ENCODE results near the gene TRIO.

The TRIO gene

DNA sequence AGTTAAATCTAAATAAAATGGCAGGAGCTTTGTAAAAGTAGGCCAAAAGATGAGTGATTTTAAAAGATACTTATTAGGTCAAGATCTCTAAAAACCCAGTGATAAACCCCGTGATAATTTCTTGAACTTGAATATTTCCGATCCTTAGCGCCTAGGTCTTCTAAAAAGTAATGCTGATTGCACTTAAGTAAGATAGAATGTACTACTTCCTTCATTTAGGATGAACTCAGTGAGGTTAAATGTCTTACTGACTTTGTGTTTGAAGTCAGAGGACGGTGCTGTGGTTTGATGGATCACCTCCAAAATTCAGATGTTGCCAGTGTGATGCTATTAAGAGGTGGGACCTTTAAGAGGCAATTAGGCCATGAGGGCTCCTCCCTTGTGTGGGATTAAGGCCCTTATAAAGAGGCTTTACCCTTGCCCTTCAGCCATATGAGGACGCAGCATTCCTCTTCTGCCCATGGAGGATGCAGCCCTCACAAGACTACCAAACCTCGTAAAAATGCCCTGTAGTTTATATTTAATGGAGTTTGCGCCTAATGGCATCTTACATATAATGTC is 130.1 kb downstream of the TRIO start:
- no peak for DNase-seq

DNA sequence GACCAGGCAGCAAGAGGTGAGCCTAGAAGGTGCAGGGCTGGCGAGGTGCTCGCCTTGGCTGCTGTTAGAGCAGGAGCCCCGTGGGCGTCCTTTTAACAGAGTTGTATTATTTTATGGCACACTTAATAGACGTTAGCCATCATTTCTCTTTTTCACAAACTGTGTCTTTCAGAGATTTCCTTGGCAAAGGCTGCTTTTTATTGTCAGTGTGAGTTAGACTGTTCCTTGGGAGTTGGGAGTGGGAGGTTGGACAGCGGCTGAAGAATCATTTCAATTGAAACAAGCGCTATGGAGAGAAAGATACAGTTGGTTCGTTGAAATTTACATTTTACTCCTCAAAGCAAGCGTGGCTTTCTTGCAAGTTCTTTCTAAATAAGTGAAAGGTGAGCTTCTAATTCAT is 133.2 kb downstream of the TRIO start:
- DNase-seq = no peak

DNA sequence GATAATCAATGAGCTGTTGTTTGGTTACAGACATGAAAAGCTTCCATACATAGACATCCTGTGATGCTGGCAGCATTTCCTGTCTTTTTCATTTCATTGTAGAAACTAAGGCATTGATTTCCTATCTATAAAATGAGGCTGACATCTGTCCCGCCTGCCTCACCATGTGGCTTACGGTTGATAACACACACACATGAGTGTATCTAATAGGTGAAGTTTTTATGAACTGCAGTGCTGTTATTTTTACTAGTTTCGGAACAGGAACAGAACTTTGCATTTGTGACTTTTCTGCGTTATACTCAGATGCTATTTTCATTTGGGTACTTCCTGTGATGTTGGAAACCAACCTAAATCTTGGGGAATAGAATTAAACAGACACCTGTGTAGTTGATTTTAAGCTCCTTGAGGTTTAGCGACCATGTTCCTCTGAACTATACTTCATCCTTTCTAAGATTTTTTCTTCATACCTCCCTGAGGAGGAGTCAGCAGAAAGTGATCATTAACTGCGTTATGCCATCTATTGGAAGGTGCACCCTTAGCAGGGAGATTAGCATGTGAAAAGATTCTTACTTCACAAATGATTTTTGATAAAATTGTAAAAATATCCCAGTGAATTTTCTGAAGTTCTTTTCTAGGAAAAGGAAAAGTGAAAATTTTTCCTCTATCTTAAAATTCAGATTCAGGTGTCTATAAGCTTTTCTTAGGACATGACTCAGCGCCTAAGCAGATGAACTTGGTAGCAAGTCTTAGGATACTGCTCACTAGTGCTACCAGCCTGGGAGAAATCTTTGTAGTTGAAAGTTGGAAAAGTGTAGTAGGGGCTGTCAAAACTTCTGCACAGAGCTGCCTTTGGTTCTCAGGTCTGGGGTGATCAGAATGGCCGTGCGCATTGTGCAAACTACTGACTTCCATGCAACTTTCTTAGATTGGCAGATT is 134.5 kb downstream of the TRIO start:
- DNase-seq = no peak

DNA sequence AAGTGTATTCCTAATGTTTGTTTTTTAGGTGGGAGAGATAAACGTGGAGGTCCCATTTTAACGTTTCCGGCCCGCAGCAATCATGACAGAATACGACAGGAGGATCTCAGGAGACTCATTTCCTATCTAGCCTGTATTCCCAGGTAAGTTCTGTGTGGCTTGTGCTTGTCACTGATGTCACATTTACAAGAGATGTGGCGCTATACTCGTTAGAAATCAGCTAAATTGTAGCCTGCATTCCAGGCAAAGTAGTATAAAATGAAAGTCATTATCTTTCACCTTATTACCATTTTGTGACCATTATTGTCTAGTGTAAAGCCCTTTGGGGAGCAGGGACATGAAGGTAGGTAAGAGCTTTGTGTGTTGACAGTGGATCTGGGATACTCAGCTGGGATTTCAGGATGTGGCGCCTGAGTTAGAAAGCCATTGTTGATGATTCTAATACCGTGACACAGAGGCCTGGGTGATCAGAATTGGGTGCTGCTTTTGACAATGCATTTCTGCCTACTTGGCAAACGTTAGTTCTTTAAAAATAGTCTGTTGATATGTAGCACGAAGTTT is 137.2 kb downstream of the TRIO start:
- DNase-seq = no peak

DNA sequence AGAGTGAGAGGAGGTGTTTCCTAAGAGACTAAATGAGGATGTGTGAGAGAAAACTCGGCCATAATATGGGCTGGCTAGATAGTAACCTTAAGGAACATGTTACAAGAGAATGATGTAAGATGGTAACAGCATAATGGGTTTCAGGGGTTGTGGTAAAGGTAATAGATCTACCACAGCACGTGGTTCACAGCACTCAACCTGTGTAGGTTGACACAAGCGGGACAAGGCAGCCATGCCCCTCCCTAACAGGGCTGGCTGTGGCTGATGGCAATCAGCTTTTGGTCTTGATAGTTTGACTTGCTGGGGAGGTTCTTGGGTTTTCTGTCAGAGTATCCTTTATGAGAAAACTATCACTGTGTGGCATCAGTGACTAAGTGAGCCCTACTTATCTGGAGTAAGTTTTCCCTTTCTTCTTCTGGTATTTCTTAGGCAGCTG is 138.6 kb downstream of the TRIO start:
- no peak for DNase-seq

DNA sequence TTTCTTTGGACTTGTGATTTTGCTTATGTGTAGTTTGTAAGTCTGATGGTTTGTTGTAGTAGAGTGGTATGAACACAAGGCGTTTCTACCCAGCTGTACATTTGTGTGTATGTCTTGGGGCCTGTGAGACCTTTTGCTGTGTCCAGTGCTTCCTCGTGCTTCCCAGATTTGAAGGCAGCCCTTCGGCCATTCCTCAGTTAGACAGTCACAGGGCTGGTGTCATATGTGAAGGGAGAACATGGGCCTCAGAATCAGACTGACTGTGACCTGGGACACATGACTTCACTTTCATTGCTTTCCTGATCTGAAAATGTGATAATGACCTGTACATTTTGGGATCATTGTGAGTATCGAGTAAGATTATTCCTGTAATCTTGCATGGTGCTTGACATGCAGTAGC is 140.0 kb downstream of the TRIO start:
- DNase-seq = no peak

DNA sequence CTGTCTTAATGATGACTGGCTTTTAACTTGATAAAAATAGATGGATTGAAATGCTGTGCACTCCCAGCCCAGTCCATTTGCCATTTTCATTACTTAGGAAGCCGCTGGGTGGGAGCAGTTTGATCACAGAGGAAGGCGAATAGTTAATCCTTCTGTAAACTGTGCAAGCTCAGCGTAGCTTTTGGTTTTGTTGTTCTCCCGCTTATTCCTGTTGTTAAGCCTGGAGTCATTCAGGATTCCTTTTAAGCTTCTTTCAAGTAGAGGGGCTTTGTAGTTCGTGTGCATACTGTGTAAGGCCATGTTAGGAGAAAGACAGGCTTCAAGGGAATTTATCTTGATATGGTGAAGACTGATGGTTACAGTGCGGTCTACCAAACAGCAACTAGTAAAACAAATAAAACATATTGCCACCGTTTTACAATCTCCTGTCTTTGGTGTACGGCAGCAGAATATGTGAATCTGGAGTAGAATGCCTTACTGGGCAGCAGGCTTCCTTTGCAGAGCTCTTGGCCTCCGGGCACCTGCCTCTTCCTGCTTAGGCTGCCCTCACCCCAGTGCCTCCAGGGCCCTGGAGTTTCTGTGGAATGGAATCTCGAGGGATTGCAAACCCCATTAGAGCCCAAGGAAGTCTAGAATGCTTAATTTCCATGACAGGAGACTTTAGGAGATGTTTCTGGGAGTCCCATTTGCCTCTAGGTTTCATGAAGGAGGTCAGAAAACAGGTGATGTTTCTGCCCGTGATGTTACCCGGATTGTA is 141.4 kb downstream of the TRIO start:
- DNase-seq = no peak

DNA sequence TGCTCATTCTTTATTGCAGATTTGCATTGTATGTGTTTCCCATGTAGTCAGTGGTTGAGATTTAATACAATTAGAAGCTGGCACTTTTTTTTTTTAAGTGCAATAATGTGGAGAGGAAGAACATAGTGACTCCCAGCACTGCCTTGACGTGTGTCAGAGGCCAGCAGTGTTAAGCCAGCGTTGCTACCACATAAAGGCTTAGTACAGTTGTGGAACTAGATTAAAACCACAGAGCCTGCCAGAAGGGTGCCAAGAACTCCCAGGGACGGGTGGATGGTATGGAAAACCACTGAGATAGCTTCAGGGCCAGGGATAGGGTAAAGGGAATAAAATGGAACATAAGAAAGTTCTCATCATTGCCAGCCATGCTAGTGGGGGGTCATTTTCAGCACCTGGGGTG is 142.9 kb downstream of the TRIO start:
- DNase-seq = no peak

DNA sequence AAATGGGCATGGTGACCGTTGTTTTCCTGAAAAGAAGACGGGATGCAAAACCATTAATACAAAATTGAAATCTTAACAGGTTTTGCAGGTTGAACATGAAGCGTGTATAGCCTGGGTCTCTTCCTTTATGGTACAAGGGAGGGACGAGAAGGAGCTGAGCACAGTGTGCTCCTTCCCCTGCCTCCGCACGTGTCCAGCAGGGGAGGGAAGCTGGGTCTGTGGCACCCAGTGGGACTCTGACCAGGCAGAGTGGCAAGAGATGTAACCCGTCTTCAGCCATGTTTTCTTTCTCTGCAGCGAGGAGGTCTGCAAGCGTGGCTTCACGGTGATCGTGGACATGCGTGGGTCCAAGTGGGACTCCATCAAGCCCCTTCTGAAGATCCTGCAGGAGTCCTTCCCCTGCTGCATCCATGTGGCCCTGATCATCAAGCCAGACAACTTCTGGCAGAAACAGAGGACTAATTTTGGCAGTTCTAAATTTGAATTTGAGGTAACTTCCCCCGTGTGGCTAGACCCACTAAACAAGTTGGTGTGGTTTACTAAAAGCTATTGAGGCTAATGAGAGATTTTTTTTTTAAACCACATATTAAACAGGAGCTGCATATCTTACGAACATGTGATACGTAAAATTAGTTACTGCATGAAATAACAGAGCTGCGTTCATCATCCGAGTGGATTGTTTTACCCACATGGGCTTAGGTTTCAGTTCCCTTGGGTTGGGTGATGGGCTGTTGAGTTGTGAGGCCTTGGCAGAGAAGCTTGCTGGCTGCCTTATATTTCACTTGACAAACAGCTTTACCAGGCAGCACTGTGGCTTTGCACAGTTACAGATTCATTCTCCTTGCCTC is 143.7 kb downstream of the TRIO start:
- DNase-seq = no peak

DNA sequence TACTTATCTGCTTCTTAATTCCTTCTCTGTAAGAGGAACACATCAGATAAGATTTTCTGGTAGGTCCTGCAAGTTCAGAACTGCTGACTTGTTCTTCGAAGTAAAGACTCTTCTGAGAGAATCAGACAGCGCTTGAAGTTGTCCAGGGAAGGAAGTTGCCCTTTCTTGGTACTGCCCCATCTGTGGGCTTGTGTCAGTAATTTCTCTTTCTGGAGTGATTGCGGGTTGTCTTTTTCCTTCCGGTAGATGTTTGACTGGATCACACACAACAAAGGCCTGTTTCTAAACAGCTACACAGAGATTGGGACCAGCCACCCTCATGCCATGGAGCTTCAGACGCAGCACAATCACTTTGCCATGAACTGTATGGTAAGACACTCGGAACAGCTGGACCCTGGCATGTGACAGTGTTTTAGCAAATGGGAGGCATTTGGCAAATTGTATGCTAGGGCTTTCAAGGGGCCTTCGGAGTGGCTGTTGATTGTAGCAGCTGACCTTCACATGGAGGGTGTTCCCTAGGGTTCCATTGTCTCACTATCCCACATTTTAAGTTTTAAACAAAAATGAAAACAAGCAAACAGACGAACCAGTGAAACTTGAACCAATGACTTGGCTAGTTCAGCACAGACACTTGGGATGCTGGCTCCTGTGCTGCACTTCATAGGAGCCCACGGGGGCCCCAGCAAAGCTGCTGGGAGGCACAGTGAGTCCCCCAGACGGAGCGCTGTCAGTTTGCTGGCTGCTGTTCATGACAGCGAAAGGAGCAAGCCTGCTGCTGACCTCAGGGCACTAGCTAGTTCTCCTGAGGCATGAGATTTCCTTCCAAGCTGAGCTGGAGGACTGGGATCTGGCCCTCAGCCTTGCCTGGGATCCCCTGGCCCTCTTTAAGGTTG is 149.9 kb downstream of the TRIO start:
- no peak for DNase-seq

DNA sequence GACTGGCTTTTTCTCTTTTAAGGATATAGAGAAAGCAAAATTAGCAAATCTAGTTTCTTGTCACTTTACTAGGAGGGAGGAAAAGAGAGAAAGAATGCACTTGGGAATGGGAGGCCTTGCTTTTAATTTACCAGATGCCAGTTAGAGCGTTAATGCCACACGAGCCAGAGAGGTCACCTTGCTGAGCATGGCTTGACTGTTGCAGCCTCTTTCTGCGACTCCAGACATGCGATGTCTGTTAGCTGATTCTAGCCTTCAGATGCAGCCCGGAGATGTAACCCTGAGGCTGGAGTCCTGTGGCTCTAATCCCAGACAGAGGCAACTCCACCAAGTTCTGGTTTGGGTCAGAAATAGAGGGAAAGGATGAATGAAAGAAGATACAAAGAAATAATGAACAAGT is 152.5 kb downstream of the TRIO start:
- DNase-seq = no peak

DNA sequence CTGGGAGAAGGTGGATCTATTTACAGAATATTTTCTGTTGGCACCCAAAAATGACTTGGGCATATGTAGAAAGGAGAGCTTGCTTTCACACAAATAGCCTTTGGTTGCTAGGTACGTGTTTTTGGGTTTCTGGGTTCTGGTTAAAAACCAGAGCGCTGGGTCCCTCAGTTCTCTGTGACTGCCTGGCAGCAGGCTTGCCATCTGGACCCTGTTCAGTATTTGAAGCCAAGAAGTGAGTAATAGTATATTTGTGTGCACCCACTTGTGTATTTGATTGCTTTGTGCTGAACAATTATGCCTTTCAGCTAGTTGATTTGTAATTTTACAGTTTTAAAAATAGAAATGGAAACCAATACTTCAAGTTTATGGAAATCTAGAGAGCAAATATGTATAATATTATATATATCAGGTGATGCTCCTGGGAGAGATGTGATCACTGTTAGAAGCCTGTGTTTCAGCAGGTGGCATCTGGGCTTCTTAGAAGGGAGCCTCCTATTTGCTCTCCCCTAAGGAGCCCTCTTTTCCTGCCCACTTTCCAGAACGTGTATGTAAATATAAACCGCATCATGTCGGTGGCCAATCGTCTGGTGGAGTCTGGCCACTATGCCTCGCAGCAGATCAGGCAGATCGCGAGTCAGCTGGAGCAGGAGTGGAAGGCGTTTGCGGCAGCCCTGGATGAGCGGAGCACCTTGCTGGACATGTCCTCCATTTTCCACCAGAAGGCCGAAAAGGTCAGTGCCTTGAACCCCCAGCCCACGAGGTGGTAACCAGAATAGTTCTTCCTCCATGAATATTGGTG is 153.6 kb downstream of the TRIO start:
- no peak for DNase-seq

DNA sequence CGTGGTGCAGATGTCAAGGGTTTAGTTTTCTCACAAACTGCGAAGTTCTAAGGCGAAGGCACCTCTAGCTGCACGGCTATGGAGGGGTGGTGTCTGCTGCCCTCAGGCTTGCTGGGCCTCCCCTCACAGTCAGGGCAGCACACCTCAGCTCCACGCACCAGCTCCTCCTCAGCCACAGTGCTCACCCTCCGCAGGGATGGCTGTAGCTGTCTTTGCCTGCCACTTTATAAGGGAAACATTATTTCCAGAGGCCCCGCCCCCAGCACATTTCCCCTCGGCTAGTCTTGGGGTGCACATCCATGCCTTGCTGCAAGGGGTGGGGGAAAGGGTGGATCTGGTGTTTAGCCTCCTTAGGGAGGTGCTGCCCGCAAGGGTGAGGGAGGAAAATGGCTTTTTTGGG is 154.6 kb downstream of the TRIO start:
- no peak for DNase-seq

DNA sequence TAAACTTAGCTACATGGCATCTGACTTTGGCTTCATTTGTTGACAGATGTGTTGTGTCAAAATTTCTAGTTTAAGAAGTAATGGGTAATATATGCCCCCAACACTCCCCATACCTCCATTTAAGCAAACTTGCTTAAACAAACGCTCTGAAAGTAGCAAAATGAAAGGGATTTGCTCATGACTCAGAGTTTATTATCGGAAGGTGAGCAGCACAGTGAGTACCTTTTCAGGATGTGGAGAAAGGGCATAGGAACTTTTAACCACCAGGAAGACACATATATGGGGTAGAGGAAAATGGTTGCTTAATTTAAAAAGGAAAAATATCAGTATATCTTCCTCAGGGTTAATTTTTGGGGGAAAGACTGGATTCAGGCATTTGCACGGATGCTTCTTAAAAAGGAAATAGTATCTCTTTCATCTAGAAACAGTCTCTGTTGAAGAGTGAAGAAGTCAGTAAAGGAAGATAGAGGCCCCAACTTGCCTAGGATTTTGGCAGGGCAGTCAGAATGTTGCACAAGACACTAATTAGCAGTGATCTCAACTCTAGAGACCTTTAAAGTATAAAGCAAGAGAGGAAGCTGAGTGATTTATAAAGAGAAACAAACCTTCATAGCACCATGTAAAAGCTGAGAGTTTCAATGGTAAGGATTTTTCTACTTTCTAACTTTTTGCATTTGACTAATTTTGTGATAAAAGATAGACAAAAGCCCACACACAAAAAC is 155.1 kb downstream of the TRIO start:
- no peak for DNase-seq

DNA sequence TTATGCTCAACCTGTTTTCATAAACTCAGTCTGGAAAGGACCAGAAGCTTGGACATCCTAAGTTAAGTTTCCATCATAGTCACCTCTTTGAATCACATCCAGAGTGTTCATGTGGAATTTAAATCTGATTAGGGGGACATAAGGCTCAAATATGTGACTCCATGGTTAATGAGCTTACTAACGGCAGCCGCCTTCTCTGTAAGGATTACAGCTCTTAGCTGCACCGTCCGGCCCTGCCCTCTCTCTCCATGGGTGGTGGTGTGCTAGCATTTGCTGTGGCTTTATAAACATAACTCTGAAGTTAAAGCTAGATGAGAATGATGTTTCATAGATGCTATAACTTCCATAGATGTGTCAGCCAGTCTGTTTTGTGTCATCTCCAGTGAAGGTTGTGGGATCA is 156.5 kb downstream of the TRIO start:
- no peak for DNase-seq

DNA sequence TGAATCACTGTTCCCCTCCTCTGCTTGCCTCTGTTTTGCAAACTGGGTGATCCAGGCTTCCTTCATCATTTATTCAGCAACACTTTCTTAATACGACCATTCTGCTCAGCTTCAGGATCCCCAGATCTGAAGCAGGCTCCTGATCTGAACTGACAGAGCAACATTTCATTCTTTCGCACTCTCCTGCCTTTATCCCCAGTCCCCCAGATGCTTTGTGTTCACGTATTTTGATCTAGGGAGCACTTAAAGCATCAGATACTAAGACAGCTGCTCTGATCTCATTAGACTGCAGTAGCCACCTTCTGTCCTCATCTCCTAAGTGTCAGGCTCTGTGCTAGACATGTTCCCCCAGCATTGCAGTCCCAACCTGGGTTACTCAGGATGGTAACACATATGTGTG is 158.0 kb downstream of the TRIO start:
- no peak for DNase-seq

DNA sequence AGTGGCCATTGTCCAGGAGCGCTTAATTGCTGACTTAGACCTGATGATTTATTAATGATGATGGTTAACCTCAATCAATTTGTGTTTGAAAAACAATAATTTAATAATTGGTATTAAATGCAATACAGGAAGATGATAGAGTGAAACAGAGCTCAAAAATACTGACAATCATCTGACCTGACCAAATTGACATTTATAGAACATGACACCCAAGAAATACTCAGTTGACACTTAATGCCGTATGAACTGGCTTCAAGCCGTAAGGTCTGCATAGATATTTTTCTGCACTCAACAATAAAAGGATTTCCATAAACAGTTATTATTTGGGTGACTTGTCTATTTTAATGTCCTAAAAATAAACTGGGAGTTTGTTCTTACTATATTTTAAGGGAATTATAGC is 159.2 kb downstream of the TRIO start:
- DNase-seq = no peak

DNA sequence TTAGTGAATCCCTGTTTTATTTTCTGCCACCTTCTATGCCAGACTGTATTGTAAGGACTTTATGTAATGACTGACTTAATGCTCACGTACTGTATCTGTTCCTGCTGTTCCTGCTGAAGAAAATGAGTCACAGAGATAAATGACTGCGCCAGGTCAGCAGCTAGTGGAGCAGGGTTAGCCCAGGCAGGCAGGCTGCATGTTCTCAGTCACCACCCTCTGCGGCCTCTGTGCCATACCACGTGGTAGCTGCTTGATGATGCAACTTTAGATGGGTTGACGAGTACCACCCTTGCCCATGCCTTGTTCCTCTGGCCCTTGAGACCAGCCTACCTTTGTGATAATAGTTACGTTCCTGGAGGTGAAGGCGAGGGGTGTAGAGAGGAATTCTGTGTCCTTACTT is 161.9 kb downstream of the TRIO start:
- DNase-seq = no peak

DNA sequence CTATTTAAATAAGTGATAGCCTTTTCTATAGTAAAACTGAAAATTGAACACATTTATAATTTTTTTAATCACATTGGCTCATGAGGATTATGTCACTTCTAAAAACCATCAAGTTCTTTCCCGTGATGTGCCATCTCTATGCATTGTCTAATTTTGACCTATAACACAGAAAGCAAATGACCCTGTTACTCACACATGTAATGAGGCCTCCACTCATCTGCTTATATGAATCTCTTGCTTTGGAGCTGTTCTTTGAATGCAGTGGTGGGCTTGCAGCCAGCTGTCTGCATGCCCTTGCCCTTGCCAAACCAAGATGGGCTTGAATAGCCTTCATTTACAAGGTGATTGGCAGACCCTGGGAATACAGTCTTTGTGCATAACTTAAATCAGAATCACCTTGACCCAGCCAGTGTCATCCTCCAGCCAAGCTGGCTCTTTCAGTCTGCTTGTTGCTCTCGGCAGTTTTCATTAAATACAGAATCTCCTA is 163.2 kb downstream of the TRIO start:
- no peak for DNase-seq

Data from stimulated activated CD4-positive, alpha-beta T cell treated with anti-CD3 and anti-CD28 coated beads, Interleukin-4, amount 100 ng/mL, for 24 hours (primary cell).